Suprapubic skin (tissue), 4 donors: Measurements from ENCODE around the gene STAM2.

Experiments
- EP300 ChIP-seq: sonication (generic); formaldehyde crosslinking; IDR thresholded peaks from one replicate; pipeline ENCODE4 v1.6.1; 2017; ENCODE audit warnings: antibody characterized with exemption
- POLR2A ChIP-seq, 2 donors: fragments of 450-650 bp; IDR thresholded peaks; one replicate each; pipeline ENCODE4 v1.6.1; 2017; ENCODE audit warnings: antibody characterized with exemption in 2 of 2, mild to moderate bottlenecking in 2 of 2, moderate library complexity in 2 of 2
- POLR2AphosphoS5 ChIP-seq, 3 donors: sonication (generic); formaldehyde crosslinking; IDR thresholded peaks; one replicate each; pipeline ENCODE4 v1.6.1; 2017; ENCODE audit warnings: antibody characterized with exemption in 3 of 3
- TF ChIP-seq, protein P1 (sequence below), 2 donors: fragments of 200-600 bp in 1 of 2; fragments of 450-650 bp in 1 of 2; sonication (generic) in 1 of 2; IDR thresholded peaks; one replicate each; pipeline ENCODE4 v1.5.1; 2016 to 2019; ENCODE audit warnings: antibody characterized with exemption in 2 of 2, mild to moderate bottlenecking in 1 of 2, moderate library complexity in 1 of 2

DNA sequence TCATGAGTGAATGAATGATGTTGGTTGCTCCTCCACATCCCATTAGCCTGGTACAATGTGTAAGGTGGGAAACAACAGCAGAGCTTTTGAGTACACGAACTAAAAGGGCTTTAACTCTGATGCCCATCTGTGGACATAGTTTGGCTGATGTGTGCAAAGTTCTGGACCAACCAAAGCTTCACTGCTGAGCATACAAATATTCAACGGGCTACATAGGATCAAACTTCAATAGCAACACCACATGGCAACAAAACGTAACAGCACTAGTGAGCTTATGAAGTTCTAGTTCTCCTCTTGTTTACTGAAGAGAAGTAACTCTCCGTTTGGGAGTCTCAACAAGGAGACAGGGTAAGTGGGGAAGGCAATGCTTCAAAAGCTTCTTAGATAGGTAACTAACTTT lies 20.4 kb downstream of the STAM2 start:
- TF ChIP-seq, protein P1, sequence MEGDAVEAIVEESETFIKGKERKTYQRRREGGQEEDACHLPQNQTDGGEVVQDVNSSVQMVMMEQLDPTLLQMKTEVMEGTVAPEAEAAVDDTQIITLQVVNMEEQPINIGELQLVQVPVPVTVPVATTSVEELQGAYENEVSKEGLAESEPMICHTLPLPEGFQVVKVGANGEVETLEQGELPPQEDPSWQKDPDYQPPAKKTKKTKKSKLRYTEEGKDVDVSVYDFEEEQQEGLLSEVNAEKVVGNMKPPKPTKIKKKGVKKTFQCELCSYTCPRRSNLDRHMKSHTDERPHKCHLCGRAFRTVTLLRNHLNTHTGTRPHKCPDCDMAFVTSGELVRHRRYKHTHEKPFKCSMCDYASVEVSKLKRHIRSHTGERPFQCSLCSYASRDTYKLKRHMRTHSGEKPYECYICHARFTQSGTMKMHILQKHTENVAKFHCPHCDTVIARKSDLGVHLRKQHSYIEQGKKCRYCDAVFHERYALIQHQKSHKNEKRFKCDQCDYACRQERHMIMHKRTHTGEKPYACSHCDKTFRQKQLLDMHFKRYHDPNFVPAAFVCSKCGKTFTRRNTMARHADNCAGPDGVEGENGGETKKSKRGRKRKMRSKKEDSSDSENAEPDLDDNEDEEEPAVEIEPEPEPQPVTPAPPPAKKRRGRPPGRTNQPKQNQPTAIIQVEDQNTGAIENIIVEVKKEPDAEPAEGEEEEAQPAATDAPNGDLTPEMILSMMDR (IDR thresholded peaks at IDR 0.05) = no peak
- TF ChIP-seq POLR2A (IDR thresholded peaks at IDR 0.05) = no peak
- TF ChIP-seq POLR2AphosphoS5 (IDR thresholded peaks at IDR 0.05) = no peak
- no peak for TF ChIP-seq EP300
